ES-I3 (cell line): Measurements from ENCODE around the gene RMDN2.
"Not testable (repeated sequence)": the region's sequence is repeated elsewhere in the genome, so short reads cannot be mapped to it uniquely, and the experiment has no call there.

ENCODE experiments used
- H3K36me3 ChIP-seq: 2 replicates; pipeline ENCODE4 v1.6.1; 2013; ENCODE audit warnings: mild to moderate bottlenecking, low read length, control low read depth, moderate library complexity; ENCODE audit not compliant: insufficient read depth
- H3K4me1 ChIP-seq: 2 replicates; pipeline ENCODE4 v1.6.1; 2013; ENCODE audit warnings: mild to moderate bottlenecking, control low read depth, low read length; ENCODE audit not compliant: insufficient read depth
- H3K9ac ChIP-seq: 2 replicates; pipeline ENCODE4 v1.6.1; 2013; ENCODE audit warnings: low read depth, mild to moderate bottlenecking, low read length, moderate library complexity
- H3K9me3 ChIP-seq: 2 replicates; pipeline ENCODE4 v1.6.1; 2013; ENCODE audit warnings: mild to moderate bottlenecking, low read length, moderate library complexity; ENCODE audit not compliant: control insufficient read depth, insufficient read depth

Gene RMDN2

GRCh38 chr2:37930392-37930791, 5.3 kb downstream of the RMDN2 start:
- not testable (repeated sequence) for H3K4me1 ChIP-seq, H3K36me3 ChIP-seq, H3K9me3 ChIP-seq, H3K9ac ChIP-seq

- not testable (repeated sequence) for H3K9me3 ChIP-seq, H3K9ac ChIP-seq, H3K4me1 ChIP-seq, H3K36me3 ChIP-seq
Measured at GRCh38 chr2:37932873-37933272, 7.8 kb downstream of the RMDN2 start.

DNA sequence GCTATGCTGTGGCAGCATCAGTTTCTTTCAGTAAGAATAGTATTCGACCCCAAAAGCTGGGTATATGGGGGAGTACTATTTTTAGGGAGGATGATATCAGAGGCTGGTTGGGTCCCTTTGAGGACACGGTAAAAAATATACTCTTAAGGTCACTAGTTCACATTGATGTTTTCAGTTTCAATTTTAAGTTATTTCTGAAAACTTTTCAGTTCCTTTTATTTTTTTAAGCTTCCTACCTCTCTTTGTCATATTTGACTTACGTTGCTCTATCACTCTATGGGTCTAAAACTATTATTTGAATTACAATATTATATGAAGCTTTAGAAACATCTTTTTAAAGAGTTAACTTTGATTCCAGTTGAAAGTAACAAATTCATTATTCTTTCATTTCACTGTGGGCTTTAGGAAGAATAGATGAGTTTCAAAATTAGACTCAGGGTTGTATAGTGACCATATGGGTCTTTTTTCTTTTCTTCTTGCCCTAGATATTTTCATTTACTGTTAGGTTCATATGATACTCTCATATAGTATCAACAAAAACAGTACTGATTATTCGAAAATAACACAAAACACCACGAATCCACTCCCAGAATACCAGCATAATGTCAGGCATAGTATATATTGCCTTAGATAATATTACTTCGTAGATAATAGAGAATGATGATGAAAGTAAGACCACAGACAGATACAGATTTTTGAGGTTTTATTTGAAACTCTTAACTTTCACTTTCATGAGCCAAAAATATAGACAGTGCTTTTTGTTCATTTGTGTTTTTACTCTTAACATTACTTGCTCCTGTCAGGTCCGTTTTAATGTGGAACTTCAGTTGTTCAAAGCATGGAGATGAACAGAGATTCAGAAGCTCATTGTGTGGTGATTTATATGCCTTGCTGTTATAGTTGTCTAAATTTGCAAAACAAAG, 9.8 kb downstream of the RMDN2 start:
- H3K36me3 ChIP-seq, result no peaks in the 10 kb centered on the region
- peaks cover 2% of the 10 kb centered on the region; the same call in 1 of the 2 replicates for H3K9me3 ChIP-seq
- H3K9ac ChIP-seq, result no peak overlapping the region
- H3K4me1 ChIP-seq, result no peaks in the 10 kb centered on the region

DNA sequence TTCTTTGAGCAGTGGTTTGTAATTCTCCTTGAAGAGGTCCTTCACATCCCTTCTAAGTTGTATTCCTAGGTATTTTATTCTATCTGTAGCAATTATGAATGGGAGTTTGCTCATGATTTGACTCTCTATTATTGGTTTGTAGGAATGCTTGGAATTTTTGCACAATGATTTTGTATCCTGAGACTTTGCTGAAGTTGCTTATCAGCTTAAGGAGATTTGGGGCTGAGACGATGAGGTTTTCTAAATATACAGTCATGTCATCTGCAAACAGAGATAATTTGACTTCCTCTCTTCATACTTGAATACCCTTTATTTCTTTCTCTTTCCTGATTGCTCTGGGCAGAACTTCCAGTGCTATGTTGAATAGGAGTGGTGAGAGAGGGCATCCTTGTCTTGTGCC, 12.5 kb downstream of the RMDN2 start:
- H3K9ac ChIP-seq, H3K9me3 ChIP-seq, H3K4me1 ChIP-seq, H3K36me3 ChIP-seq: not testable (repeated sequence)

- not testable (repeated sequence) for H3K36me3 ChIP-seq, H3K9ac ChIP-seq, H3K9me3 ChIP-seq, H3K4me1 ChIP-seq
Measured at GRCh38 chr2:37941267-37941666, 16.2 kb downstream of the RMDN2 start.

DNA sequence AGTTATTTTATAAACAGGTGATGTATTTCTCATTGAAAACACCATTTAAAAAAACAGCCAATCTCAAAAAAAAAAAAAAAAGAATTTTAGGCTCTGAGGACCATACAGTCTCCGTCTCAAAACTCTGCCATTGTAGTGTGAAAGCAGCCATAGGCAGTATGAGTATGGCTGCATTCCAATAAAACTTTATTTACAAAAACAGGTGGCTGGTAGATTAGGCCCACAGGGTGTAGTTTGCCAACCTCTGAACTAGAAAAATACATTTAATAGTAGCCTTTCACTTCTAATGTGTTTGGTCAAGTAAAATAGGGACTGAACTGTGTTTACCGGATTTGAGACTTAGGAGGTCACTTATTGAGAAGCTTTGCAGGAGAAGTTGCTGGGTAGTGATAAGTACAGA, 19.2 kb downstream of the RMDN2 start:
- Histone ChIP-seq H3K4me1 (no peaks in the 10 kb centered on the region), H3K36me3 (no peaks in the 10 kb centered on the region), H3K9me3 (no peaks in the 10 kb centered on the region; the same call in 1 of the 2 replicates), H3K9ac (no peak overlapping the region)

DNA sequence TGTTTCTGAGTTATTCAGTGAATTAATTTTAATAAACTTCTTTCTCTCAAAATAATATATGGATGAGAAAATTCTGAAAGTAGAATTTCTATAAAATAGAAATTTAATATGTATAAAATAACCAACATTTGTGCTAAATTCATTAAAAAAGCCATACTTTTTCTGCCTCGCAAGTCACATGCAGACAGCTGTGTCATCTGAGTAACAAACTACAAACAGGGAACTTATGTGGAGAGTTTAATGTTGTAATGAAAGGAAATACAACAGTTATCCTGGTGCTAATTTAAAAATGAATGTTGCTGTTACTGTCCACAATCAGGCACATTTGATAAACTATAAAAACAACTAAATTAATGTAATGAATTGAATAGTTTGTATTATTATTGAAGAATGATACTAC, 22.2 kb downstream of the RMDN2 start:
- H3K9me3 ChIP-seq, result no peaks in the 10 kb centered on the region

GRCh38 chr2:37962018-37962739, 37.1 kb downstream of the RMDN2 start:
- not testable (repeated sequence) for H3K9ac ChIP-seq, H3K36me3 ChIP-seq, H3K9me3 ChIP-seq, H3K4me1 ChIP-seq

More for the DNA sequence above, 22.2 kb downstream of the RMDN2 start:
- Histone ChIP-seq H3K9ac (no peak overlapping the region), H3K36me3 (no peaks in the 10 kb centered on the region), H3K4me1 (no peaks in the 10 kb centered on the region)

- H3K9ac ChIP-seq, H3K9me3 ChIP-seq, H3K4me1 ChIP-seq, H3K36me3 ChIP-seq: not testable (repeated sequence)
Measured at GRCh38 chr2:37962740-37963121, 37.6 kb downstream of the RMDN2 start.

DNA sequence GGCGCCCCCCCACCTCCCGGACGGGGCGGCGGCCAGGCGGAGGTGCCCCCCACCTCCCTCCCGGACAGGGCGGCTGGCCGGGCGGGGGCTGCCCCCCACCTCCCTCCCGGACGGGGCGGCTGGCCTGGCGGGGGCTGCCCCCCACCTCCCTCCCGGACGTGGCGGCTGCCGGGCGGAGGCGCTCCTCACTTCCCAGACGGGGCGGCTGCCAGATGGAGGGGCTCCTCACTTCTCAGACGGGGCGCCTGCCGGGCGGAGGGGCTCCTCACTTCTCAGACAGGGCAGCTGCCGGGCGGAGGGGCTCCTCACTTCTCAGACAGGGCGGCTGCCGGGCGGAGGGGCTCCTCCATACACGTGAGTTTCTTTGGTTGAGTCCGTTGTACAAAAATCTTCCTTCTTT, 38.8 kb downstream of the RMDN2 start:
- H3K9ac ChIP-seq, H3K9me3 ChIP-seq, H3K36me3 ChIP-seq, H3K4me1 ChIP-seq: not testable (repeated sequence)

GRCh38 chr2:37966326-37966725, 41.2 kb downstream of the RMDN2 start:
- H3K9me3 ChIP-seq, result no peaks in the 10 kb centered on the region; the same call in 1 of the 2 replicates
- H3K9ac ChIP-seq, result no peak overlapping the region
- no peaks in the 10 kb centered on the region for H3K36me3 ChIP-seq
- no peaks in the 10 kb centered on the region for H3K4me1 ChIP-seq

DNA sequence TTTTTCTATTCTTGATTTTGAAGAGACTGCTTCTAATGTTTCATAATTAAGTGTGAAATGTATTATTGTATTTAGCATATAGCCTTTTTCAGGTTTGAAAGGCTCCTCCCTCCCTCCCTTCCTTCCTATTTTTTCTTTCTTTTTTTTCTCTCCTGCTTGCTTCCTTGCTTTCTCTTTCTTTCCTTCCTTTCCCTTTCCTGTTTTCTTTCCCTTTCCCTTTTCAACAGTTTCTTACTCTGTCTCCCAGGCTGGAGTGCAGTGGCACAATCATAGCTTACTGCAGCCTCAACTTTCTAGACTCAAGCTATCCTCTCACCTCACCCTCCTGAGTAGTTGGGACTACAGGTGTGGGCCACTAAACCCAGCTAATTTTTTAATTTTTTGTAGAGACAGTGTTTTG, 44.6 kb downstream of the RMDN2 start:
- Histone ChIP-seq H3K9me3 (no peaks in the 10 kb centered on the region), H3K36me3 (no peaks in the 10 kb centered on the region), H3K9ac (no peak overlapping the region), H3K4me1 (peaks cover 8% of the 10 kb centered on the region; the same call in 1 of the 2 replicates)

DNA sequence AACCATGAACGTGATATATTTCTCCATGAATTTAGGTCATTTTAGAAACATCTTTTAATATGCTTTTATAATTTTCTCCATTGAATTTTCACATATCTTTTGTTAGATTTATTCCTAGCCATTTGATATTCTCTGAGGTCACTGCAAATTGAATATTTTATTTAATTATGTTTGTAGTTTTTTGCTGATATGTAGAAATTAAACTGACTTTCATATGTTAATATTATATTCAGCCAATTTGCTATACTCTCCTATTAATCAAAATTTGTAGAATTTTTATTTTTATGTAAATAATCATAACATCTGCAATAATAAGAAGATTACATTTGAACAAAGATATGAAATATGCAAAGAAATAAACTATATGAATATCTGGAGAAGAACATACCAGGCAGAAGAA, 46.9 kb downstream of the RMDN2 start:
- H3K9ac ChIP-seq, result no peak overlapping the region
- no peaks in the 10 kb centered on the region for H3K9me3 ChIP-seq
- no peaks in the 10 kb centered on the region for H3K36me3 ChIP-seq
- peaks cover 10% of the 10 kb centered on the region; the same call in 1 of the 2 replicates for H3K4me1 ChIP-seq

DNA sequence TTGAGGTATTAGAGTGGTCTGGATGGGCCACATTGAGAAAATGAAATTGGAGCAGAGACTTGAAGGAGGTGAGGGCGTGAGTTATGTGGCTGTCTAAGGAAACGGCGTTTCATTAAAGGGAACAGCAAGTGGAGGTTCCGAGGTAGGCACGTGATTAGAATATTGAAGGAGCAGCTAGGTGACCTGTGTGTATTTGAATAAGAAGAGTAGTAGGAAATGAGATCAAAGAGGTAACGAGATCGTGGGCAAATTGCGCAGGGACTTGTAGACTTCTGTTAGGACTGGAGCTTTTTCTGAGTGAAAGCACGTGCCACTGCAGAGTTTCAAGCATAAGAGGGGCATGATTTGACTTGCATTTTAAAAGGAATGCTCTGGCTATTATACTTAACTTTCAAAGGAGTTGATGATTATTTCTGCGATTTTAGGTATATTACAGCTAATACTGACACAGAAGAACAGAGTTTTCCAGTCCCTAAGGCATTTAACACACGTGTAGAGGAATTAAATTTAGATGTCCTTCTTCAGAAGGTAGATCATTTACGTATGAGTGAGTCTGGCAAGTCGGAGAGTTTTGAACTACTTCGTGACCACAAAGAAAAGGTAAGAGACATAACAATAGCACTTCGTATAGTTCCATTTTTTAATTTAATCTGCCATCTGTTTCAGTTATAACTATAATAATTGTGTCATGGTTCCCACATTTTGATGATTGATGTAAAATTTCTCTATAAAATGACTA, 48.7 kb downstream of the RMDN2 start:
- peaks cover 10% of the 10 kb centered on the region; the same call in 1 of the 2 replicates for H3K4me1 ChIP-seq
- peaks cover 5% of the 10 kb centered on the region; the same call in 1 of the 2 replicates for H3K9me3 ChIP-seq
- H3K36me3 ChIP-seq, result no peaks in the 10 kb centered on the region
- no peak overlapping the region for H3K9ac ChIP-seq
